Central memory CD4-positive, alpha-beta T cell (primary cell): ENCODE data around the gene TMCC3.
"Not testable (repeated sequence)": the region's sequence is repeated elsewhere in the genome, so short reads cannot be mapped to it uniquely, and the experiment has no call there.

Source experiments
- DNase-seq: peaks from one replicate; pipeline ENCODE4 v3.0.0; 2022

TMCC3 gene

DNA sequence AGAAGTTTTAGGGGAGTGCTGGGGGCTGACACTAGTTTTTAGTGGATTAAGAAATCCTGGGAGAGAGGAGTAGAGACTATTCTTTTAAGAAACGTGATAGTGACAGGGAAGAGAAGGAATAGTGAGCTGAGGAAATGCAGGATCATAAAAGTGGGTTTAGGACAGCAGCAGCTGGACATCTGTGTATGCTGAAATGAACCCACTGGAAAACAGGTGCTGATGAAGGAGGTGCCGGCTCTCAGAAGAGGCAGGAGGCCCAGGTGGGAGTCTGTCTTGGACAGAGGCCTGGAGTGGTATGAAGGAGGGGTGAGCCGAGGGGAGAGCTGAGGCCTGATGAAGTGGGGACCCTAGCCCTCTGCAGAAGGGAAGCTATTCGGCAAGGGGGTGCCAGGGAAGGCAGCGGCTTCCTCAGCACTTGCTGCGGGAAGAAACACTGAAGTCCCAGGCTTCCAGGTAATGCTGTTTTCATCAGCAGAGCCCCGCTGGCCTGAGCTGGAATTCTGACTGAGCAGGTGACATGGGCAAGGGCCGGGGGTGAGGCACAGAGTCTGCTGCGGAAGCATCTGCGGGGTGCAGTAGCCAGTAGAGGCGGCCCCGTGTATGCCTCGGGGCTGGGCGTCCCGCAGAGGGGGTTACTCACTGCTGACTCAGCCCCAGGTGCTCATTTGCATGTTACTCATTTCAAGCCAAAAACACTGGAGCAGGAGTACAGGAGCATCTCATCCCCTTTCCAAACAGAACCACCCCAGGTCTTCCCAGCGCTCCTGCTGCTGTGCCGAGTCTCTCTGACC lies 89.7 kb downstream of the TMCC3 start:
- no peak for DNase-seq

DNA sequence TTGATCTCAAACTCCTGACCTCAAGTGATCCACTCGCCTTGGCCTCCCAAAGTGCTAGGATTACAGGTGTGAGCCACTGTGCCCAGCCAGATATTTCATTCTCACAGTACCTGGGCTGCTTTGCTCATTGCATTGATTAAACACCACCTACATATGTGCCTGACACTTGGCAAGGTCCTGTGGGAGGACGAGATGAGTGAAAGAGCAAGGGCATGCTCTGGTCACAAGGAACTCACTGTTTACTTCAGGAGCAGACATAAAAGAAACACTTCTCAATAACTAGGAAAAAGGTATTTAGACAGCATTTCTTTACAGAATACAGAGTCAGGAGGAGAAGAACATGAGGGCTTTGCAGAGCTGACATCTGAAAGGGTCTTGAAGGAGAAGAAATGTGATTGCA lies 91.7 kb downstream of the TMCC3 start:
- DNase-seq, result no peak

DNA sequence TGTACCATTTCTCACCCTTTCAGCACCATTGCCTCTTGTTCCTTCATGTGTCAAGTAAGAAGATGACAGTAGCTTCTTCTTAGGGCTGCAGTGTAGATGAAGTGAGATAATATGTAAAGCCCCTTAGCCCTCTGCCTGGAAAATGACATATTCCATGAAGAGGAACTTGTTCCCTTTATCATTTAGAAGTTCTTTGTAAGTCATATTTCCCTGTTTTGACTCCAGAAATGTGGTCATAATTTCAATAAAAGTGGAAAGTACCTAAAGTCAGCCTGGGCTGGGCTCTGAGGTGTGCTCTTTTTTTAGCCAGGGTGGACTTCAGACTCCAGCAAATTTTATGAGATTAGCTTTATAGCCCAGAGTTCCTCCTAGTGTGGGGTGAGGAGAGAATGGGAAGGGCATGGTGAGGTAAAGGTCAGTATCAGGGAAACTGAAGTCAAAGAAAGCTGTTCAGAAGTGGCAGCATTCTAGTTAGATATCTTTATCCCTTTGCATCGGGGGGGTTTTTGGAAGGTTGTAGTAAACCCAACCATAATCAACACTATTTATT lies 92.5 kb downstream of the TMCC3 start:
- DNase-seq, result no peak

DNA sequence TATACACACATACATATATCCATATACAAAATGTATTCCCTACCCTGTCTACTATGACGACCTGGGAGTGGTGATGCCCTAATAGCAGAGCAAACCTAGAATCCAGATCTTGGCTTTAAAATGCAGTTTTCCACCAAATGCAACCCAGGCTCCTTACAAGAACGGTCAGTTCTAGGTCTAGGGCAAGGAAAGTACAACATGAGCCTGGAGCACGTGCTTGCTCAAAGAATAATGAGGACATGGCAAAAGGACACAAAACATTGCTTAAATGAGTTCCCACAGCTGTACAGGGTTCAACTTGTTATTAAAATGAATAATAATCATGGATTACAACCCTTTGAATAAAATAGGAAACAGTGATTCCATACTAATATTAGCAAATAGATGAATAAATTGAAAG lies 94.7 kb downstream of the TMCC3 start:
- DNase-seq, result no peak

DNA sequence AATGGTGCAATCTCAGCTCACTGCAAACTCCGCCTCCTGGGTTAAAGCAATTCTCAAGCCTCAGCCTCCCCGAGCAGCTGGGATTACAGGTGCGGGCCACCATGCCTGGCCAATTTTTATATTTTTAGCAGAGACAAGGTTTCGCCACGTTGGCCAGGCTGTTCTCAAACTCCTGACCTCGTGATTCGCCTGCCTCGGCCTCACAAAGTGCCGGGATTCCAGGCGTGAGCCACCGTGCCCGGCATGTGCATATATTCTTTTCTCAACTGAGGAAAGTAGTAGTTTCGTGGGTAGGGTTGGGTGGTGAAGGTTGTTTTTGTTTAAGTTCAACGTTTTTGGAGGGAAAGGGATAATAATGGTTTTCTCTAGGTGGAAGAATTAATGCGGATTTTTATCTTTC lies 96.5 kb downstream of the TMCC3 start:
- no peak for DNase-seq

DNA sequence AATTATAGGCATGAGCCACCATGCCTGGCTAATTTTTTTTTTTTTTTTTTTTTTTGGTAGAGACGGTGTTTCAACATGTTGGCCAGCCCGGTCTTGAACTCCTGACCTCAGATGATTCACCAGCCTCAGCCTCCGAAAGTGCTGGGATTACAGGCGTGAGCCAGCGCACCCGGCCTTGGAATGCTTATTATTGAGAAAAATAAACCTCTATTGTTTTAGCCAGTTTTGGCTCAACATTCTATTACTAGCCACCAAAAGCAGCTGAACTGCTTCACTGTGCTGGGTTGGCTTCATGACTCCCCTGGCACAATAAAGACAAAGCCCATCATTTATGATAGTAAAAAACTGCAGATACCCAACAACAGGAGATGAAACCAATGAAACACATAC lies 97.2 kb downstream of the TMCC3 start:
- no peak for DNase-seq

DNA sequence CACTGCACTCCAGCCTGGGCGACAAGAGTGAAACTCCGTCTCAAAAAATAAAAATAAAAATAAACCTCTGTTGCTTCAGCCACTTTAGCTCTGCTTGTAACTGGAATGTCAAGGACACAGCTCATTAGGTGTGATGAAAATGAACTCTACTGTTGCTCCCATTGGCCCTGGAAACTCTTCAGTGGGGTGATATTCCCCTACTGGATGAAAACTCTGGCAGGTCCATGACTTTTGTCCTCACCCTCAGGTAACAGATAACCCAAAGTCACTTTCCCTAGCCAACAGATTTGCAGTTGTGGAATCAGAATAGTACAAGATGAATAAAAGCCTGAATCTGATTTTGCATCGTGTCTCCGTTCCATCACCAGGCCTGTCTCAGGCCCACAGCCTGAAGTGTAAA lies 98.5 kb downstream of the TMCC3 start:
- DNase-seq, result no peak

DNA sequence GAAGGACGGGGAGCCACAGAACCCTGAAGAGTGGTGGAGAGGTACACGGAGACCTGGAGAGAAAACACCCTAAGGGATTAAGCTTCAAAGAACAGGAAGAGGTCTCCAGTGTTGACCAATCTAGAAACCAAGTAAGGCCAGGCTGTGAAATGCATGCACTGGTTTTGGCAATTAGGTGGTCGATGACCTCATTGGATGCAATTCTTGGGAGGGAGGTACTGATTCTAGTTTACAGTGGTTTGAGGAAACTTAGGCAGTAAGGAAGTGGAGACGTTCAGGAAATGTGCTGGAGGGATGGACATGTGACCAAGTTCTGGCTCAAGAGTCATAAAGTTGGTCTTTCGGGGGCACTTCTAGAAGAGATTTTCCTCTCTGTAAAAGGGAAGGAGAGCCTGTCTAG lies 99.4 kb downstream of the TMCC3 start:
- no peak for DNase-seq

DNA sequence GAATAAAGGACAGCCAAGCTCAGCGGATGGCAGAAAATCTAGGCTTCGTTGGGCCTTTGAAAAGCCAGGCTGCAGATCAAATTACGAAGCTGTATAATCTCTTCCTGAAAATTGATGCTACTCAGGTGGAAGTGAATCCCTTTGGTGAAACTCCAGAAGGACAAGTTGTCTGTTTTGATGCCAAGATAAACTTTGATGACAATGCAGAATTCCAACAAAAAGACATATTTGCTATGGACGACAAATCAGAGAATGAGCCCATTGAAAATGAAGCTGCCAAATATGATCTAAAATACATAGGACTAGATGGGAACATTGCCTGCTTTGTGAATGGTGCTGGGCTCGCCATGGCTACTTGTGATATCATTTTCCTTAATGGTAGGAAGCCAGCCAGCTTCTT lies 101.5 kb downstream of the TMCC3 start:
- DNase-seq, result not testable (repeated sequence)

DNA sequence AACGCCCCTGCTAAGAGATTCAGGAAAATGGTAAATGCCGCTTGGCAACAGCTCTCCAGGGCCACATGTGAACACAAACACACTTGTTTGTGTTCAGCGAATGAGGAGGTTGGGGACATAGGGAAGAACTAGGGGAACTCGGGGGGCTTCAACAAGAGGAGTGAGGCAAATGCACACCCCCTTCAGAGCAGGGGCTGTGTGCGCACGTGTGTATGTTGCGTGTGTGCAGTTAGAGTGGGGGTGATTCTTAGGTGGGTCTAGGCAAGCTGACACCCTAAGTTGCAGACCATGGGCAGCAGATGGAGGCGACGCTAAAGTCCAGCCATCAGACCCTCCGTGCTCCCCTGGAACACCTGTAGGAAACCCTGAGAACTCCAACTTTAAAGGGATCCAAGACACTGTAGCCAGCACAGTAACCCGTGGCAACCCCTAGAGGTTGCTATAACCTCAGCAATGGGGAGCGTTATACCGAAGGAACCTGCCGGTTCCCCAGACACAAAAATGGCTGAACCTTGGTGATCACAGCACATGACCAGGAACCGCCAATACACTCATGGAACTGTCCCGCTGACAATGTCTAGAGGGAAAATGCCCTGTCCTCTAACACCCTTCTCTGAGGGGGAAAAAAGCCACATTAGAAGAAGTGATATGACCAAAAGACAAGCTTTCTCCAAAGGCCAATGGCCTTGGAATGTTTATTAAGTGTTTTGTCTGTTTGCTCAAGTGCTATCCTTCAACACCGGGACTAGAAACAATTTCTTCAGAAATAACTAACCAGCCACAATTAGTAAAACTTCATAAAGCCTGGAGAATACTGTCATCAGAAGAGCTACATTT lies 104.2 kb downstream of the TMCC3 start:
- no peak for DNase-seq

DNA sequence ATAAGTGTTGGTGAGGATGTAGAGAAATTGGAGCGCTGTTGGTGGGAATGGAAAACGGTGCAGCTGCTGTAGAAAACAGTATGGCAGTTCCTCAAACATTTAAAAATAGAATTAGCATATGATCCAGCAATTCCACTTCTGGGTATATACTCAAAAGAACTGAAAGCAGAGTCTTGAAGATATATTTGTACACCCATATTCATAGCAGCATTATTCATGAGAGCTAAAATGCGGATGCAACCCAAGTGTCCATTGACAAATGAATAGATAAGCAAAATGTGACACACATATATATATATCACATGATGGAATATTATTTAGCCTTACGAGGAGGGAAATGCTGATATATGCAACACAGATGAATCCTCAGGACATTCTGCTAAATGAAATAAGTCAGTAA lies 106.0 kb downstream of the TMCC3 start:
- DNase-seq, result no peak

DNA sequence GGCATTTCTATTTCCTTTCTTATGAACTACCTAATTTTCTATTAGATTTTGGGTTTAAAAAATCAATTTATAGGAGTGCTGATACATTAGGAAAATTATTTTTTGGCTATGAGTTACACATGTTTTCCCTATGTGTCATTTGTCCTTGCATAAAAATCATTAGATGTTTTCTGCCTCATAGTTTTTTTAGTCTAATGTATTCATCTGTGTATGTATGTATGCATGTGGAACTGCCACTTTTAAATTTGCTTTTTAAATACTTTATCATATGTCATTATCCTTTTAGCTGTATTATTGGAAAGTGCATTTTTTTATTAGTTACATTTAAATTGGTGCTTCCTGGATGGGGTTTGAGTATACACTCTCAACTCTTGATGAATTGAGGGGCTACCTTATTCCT lies 112.0 kb downstream of the TMCC3 start:
- no peak for DNase-seq

DNA sequence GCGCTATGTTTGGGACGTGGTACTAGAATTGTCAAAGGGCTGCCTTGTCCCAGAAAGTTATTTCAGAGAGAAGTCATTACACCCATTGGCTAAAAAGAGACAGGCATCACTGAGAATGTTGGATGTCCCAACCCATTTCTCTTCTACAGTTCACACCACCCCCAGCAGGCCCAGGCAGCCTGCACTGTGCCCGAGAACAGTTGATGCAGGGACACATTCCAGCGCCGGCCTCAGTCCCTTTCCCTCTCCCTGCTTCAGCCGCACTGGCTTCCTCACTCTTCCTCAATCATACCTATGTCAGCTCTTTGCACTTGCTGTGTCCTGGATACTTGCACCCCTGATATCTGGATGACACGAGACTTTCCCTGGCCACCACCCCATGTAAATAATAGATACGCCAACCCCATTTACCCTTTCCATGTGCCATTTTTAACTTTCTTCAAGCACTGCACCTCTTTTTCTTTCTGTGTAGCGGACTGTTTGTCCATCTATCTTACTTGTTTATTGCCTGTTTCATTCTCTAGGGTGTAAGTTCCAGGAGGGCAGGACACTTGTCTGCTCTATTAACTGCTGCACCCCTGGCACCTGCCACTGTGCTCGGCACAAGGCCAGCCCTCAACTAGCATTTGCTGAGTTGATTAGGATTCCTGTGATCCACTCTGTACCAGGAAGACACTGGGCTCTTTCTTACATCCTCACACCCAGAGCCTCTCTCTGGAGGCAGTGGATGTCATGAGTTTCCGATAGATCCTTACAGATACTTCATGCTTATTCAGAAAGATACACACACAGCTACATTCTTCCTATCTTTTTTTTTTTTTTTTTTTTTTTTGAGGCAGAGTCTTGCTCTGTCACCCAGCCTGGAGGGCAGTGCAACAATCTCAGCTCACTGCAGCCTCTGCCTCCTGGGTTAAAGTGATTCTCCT lies 114.1 kb downstream of the TMCC3 start:
- DNase-seq, result no peak

DNA sequence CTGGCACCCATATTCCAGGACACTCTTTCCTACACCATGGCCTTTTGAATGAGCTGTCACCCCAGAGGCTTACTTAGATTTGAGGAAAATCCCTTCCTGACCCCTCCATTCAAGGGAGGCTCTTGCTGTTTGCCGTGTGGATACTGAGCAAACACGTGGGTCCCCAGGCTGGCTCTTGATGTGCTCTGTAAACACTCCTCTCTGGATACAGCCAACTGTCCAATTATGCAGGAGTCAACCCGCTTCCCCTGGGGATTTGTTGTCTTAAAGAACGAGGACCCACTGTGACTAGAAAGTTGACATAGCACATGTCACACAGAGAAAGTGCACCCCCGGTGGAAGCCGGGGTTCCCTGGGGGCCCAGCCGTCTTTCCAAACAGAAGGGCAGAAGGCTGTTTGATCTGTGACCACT lies 114.8 kb downstream of the TMCC3 start:
- DNase-seq, result no peak

DNA sequence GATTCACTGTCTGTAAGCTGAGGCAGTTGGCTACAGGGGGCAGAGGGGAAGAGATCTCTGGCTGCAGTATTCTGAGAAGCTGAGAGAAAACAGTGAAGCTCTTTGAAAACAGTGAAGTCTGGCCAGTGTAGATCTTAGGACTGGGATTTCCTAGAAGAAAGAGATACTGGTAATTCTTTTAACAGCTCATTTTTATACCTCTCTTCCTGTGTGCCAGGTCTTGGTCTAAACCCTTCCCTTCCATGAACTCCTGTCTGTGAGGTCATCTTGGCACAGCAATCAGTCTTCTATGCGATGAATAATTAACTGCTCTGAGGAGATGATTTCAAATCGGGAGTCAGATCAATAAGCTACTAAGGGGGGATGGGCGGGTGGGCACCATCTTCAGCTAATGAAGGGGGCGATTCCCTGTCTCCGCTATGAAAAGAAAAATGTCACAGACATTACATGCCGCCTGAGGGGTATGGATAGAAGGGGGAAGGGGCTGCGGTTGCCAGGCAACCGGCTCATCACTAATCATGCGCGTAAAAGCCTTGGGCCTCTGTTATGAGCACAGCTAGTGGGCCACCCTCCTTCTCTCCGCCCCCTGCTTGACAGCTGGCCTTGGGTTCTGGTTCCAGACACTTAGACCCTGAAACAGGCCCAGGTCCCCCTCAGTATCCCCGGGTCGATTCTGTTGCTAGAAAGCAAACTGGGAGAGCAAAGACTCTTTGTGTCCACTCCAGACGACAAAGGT lies 115.4 kb downstream of the TMCC3 start:
- no peak for DNase-seq

DNA sequence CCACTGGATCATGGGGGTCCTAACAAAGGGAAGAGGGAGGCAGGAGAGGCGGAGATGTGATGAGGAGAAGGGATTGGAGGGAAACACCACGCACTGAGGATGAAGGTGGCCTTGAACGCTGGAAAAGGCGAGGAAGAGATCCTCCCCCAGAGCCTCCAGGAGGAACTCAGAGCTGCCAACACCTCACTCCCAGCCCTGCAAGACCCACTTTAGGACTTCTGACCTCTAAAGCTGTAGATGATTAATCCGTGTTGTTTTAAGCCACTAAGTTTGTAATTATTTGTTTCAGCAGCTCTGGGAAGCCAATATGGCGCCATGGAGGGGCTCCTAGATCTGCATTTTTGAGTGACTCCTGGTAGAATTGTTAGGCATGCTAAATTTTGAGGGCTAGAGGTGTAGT lies 116.1 kb downstream of the TMCC3 start:
- DNase-seq, result no peak

DNA sequence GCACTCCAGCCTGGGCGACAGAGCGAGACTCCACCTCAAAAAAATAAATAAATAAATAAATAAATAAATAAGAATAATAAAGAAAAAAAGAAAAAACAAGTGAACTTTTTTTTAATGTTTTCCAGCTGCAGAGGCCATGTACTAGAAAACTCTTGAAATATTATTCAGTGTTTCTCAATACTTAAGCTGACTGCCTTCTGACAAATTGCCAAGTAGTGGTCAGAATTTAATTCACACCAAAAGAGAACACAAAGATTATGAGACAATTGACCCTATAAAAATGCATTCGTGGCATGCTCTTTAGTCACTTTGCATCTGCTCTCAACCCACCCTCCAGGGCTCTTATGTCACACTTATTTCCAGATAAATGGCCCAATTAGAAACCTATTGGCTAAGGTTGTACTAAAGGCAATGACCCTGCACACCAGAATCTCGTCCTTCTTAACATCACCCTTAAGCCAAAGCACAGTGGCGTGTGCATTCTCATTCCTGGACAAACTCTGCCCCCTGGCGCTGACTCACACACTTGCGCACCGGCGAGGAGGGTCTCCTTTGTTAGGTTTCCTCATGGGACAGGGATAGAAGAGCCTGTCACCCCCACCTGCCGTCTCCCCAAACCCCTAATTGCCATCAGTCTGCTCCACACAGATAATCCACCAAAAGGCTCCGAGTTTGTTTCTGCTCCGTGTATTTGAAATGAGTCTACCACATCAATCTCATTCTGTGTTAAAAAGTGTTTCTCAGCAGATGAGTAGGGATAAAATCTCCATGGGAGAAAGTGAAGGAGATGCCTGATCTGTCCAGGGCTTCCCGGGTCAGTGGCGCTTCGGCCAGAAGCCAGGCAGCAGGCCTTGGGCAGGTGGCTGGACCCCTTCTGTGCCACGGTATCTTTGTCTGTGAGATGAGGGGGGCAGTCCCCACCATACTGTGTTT lies 117.6 kb downstream of the TMCC3 start:
- peak; percentile 41 for DNase-seq

DNA sequence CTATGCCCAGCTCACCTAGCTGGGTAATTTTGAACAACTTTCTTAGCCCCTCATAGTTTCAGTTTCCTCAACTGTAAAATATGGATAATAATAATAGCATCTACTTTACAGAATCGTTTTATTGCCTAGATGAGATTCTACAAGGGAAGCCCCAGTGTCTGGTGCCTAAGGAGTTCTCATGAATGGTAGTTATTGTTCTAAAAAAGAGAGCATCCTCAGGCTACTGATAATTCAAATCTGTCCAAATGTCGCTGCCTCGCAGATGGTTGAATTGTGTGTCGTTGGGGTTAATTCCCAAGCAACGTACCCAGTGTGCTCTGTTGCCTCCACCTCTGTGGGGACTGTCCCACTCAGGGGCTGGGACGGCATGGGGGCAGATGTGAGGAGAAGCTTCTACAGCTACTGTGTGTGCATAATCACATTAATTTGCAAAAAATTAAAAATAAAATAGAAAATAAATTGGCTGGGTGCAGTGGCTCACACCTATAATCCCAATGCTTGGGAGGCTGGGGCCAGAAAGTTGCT lies 119.1 kb downstream of the TMCC3 start:
- DNase-seq, result no peak

DNA sequence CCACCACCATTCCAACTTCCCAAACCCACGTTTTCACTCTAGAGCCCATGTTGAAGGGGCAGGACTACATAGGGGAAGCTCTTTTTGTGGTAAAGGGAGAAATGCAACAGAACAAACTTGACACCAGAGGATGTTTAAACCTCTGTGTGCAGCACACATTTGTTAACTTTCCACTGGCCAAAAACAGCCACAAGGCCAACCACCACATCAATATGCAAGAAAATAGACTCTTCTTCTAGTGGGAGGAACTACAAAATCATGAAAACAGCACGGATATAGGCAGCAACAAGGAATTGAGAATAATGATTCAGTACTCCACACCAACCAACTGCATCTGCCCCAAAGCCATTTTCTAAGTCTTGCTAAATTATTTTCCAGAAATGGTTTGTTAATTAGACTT lies 124.4 kb downstream of the TMCC3 start:
- DNase-seq, result no peak
